Smooth muscle cell (in vitro differentiated cells): Measurements from ENCODE around the gene WASL. TPM values are rescaled to one million over a fixed set of nuclear protein-coding genes. Genes with fewer than 3 reads are reported as not detected.

ENCODE experiments used
- DNase-seq: peaks from one replicate; lab custom pipeline; 2025; ENCODE audit not compliant: unreplicated experiment; lab: John Stamatoyannopoulos, UW
- H2AFZ ChIP-seq: fragments of 200-600 bp; sonication (generic); 2 replicates; pipeline ENCODE4 v1.6.0; 2016; ENCODE audit warnings: antibody characterized with exemption, low read depth, mild to moderate bottlenecking
- H3F3A ChIP-seq: fragments of 200-600 bp; sonication (generic); 2 replicates; pipeline ENCODE4 v1.6.0; 2017; ENCODE audit warnings: antibody characterized with exemption, low read depth
- H3K27ac ChIP-seq: fragments of 200-600 bp; sonication (generic); 2 replicates; pipeline ENCODE4 v1.5.1; 2016; ENCODE audit warnings: low read depth, mild to moderate bottlenecking
- H3K27me3 ChIP-seq: fragments of 200-600 bp; sonication (generic); 2 replicates; pipeline ENCODE4 v1.6.1; 2016; ENCODE audit warnings: low read depth, mild to moderate bottlenecking
- H3K36me3 ChIP-seq: fragments of 200-600 bp; sonication (generic); 2 replicates; pipeline ENCODE4 v1.5.1; 2016; ENCODE audit warnings: low read depth
- H3K4me1 ChIP-seq: fragments of 200-600 bp; sonication (generic); 2 replicates; pipeline ENCODE4 v1.5.1; 2016; ENCODE audit warnings: low read depth
- H3K4me2 ChIP-seq: fragments of 200-600 bp; sonication (generic); 2 replicates; pipeline ENCODE4 v1.6.0; 2016; ENCODE audit warnings: mild to moderate bottlenecking
- H3K4me3 ChIP-seq: fragments of 200-600 bp; sonication (generic); 2 replicates; pipeline ENCODE4 v1.5.1; 2016; ENCODE audit warnings: mild to moderate bottlenecking
- H3K79me2 ChIP-seq: fragments of 200-600 bp; sonication (generic); 2 replicates; pipeline ENCODE4 v1.6.0; 2016; ENCODE audit warnings: low read depth, mild to moderate bottlenecking
- H3K9ac ChIP-seq: fragments of 200-600 bp; sonication (generic); 2 replicates; pipeline ENCODE4 v1.6.0; 2016; ENCODE audit warnings: low read depth
- H3K9me3 ChIP-seq: fragments of 200-600 bp; sonication (generic); replicated peaks from 2 replicates; pipeline ENCODE4 v1.5.1; 2016; ENCODE audit warnings: low read depth
- H4K20me1 ChIP-seq: fragments of 200-600 bp; sonication (generic); 2 replicates; pipeline ENCODE4 v1.6.0; 2016; ENCODE audit warnings: low read depth
- WGBS: methylation state at CpG from one replicate; pipeline ENCODE4 v1.1.7; 2016; ENCODE audit warnings: low lambda C conversion rate; 5-methylcytosine and 5-hydroxymethylcytosine counted together
- polyA plus RNA-seq: library from polyadenylated mRNA; unstranded; fragments of >200 nt; fragmentation: Nextera tagmentation; extraction: Ambion mirVana; gene quantifications from 2 replicates; pipeline ENCODE4 v1.2.1, GENCODE V29; 2016
- total RNA-seq: library from RNA; depleted of rRNA; stranded (reverse); fragments of >200 nt; gene quantifications from 2 replicates; pipeline ENCODE4 v1.2.3, GENCODE V29; 2014
- TF ChIP-seq, protein P1 (sequence below): fragments of 200-600 bp; sonication (generic); IDR thresholded peaks from 2 replicates; pipeline ENCODE4 v1.5.1; 2017; ENCODE audit warnings: borderline replicate concordance, mild to moderate bottlenecking, antibody characterized with exemption; ENCODE audit not compliant: insufficient read depth, poor library complexity, severe bottlenecking

WASL gene
- total and polyA plus RNA-seq, 2 experiments from 2014 or later = 22.7 to 35.3 TPM

DNA sequence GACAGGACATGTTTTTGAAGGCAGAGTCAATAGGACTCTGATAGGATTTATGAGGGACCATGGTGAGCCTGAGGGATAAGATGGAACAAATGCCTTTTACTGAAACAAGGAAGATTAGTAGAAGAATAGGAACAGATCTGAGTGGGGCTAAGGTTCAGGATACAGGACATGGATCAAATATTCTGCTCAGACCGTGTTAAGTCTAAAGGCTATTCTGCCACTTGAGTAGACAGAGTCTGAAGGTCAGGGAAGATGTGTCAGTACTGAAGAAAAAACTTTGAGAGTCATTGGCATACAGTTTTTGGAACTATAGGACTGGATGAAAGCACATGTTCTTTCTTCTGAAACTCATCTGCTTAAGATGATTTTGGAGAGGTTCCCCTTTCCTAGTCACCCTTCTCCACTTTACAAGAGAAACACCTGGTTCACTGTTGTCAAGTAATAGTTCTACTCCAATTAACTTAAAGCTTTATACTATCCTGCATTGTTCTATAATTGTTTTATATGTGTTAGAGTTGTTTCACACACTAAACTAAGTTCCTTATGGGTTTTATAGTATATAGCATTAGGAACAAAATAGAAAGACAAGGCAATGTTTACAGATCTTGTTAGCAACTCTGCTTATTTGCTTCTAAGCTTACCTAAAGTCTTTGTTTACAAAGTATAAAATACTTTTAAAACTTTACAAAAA, 43.4 kb downstream of the WASL start:
- H3K36me3 ChIP-seq = peaks cover 33% of the 10 kb centered on the region

DNA sequence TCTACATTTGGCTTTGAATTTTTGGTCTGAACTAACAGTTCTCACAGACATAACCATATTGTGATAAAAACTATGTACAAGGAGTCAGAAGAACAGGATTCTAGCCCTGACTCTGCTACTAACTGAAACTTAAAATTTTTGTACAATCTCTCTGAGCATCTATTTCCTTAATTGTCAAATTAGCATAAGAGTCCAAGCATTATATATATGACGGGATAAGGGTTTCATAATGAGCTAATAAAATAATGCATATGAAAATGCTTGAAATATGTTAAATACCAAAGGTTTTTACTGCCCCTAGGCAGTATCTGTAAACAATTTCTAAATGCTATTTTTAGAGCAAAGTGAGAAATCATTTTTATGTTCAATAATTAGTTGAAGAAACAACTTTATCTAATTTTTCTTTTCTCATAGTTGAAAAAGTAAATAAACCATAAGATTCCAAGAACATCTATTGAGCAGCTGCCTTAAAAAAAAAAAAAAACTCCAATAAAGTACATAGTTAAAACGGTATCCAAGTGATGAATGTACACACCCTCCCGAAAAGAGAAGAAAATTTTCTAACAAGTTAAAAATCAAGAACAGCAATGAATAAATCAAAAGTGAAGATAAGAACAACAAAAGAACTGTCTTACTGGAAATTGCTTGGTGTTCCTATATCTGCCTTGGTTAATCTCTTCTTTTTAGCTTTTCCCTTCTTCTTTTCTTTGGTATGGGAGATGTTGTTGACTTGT, 52.7 kb downstream of the WASL start:
- peaks cover 5% of the 10 kb centered on the region for H4K20me1 ChIP-seq
- H3K27me3 ChIP-seq = no peaks in the 10 kb centered on the region
- H3K9me3 ChIP-seq = no peaks in the 10 kb centered on the region
- H3K36me3 ChIP-seq = peaks cover 37% of the 10 kb centered on the region
- H3K27ac ChIP-seq = no peak overlapping the region
- H3K4me3 ChIP-seq = no peak overlapping the region
- H3K4me2 ChIP-seq = no peak overlapping the region
- no peak for DNase-seq
- 91% methylated on average over 3 of the region's 3 CpGs for WGBS
- H3K4me1 ChIP-seq = no peaks in the 10 kb centered on the region
- H2AFZ ChIP-seq = no peak overlapping the region
- peaks cover 3% of the 10 kb centered on the region for H3K79me2 ChIP-seq
- H3F3A ChIP-seq = no peaks in the 10 kb centered on the region
- TF ChIP-seq, protein P1, sequence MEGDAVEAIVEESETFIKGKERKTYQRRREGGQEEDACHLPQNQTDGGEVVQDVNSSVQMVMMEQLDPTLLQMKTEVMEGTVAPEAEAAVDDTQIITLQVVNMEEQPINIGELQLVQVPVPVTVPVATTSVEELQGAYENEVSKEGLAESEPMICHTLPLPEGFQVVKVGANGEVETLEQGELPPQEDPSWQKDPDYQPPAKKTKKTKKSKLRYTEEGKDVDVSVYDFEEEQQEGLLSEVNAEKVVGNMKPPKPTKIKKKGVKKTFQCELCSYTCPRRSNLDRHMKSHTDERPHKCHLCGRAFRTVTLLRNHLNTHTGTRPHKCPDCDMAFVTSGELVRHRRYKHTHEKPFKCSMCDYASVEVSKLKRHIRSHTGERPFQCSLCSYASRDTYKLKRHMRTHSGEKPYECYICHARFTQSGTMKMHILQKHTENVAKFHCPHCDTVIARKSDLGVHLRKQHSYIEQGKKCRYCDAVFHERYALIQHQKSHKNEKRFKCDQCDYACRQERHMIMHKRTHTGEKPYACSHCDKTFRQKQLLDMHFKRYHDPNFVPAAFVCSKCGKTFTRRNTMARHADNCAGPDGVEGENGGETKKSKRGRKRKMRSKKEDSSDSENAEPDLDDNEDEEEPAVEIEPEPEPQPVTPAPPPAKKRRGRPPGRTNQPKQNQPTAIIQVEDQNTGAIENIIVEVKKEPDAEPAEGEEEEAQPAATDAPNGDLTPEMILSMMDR = no peak
- H3K9ac ChIP-seq = no peak overlapping the region

More for the DNA sequence above, 43.4 kb downstream of the WASL start:
- WGBS = 91% methylated on average over 1 of the region's 1 CpG
- Histone ChIP-seq H3K9ac (no peak overlapping the region), H3K4me3 (no peak overlapping the region), H3K27me3 (no peaks in the 10 kb centered on the region), H3K4me2 (no peak overlapping the region), H3K9me3 (no peaks in the 10 kb centered on the region), H3K4me1 (peaks cover 11% of the 10 kb centered on the region), H2AFZ (no peak overlapping the region), H4K20me1 (peaks cover 35% of the 10 kb centered on the region), H3F3A (no peaks in the 10 kb centered on the region), H3K27ac (no peak overlapping the region), H3K79me2 (peaks cover 20% of the 10 kb centered on the region)
- TF ChIP-seq, protein P1 = no peak
- no peak for DNase-seq

DNA sequence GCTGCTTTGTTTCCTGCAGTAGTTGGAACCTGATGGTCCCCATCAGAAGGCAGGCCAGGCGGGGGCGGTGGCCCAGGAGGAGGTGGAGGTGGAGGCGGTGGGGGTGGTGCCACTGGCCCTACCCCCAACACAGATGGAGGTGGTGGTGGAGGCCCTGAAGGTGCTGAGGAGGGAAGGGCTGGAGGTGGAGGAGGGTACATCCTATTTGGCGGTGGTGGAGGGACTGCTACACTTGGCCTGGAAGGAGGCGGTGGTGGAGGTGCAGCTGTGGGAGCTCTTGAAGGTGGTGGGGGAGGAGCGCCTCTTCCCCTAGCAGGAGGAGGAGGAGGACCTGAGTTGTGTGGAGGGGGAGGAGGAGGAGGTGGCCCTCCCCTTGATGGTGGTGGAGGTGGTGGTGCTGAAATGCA, 56.3 kb downstream of the WASL start:
- H3K9me3 ChIP-seq = no peaks in the 10 kb centered on the region
- no peaks in the 10 kb centered on the region for H3K27me3 ChIP-seq
- no peak overlapping the region for H2AFZ ChIP-seq
- H3K9ac ChIP-seq = no peak overlapping the region
- no peaks in the 10 kb centered on the region for H3K79me2 ChIP-seq
- H3K27ac ChIP-seq = no peak overlapping the region
- H3K4me3 ChIP-seq = no peak overlapping the region
- H3F3A ChIP-seq = peaks cover 5% of the 10 kb centered on the region
- DNase-seq = no peak
- H3K4me1 ChIP-seq = no peaks in the 10 kb centered on the region
- H4K20me1 ChIP-seq = peaks cover 24% of the 10 kb centered on the region
- WGBS = 92% methylated on average over 6 of the region's 6 CpGs
- H3K4me2 ChIP-seq = no peak overlapping the region
- TF ChIP-seq, protein P1 = no peak
- peaks cover 32% of the 10 kb centered on the region for H3K36me3 ChIP-seq
